Gastrocnemius medialis (tissue), 4 donors: ENCODE measurements around the gene HDGF. TPM values are rescaled to one million over a fixed set of nuclear protein-coding genes. Genes with fewer than 3 reads are reported as not detected.

Source experiments
- ATAC-seq, 2 donors: fragments of 150-250 bp; one replicate each; pipeline ENCODE4 v1.9.1; 2016
- DNase-seq, 2 donors: peaks; one replicate each; pipeline ENCODE4 v3.0.0-alpha.2; 2019
- H3K27ac ChIP-seq, 4 donors: fragments of 200-600 bp; sonication (generic); 1 replicate in 1 of 4; 2 replicates in 3 of 4; pipeline ENCODE4 v1.5.1; 2016 to 2018; ENCODE audit warnings: mild to moderate bottlenecking in 2 of 4, moderate library complexity in 1 of 4
- H3K27me3 ChIP-seq, 3 donors: fragments of 200-600 bp; sonication (generic) in 2 of 3; 1 replicate in 1 of 3; 2 replicates in 2 of 3; pipeline versions ENCODE4 v1.5.1 to v1.6.0; 2016 to 2019; ENCODE audit warnings: mild to moderate bottlenecking in 1 of 3, moderate library complexity in 1 of 3
- H3K36me3 ChIP-seq, 2 donors: fragments of 200-600 bp; sonication (generic) in 1 of 2; one replicate each; pipeline ENCODE4 v1.5.1; 2017 to 2018
- H3K4me1 ChIP-seq, 2 donors: fragments of 200-600 bp; sonication (generic) in 1 of 2; one replicate each; pipeline ENCODE4 v1.5.1; 2016 to 2017; ENCODE audit warnings: mild to moderate bottlenecking in 2 of 2
- H3K4me3 ChIP-seq, 4 donors: fragments of 200-600 bp; sonication (generic) in 3 of 4; 1 replicate in 1 of 4; 2 replicates in 3 of 4; pipeline ENCODE4 v1.5.1; 2016 to 2019; ENCODE audit warnings: mild to moderate bottlenecking in 2 of 4
- H3K9me3 ChIP-seq, 3 donors: fragments of 200-600 bp; sonication (generic) in 2 of 3; 1 replicate in 1 of 3; 2 replicates in 2 of 3; pipeline ENCODE4 v1.5.1; 2016 to 2019
- CTCF ChIP-seq, 5 experiments: fragments of 450-650 bp in 3 of 5; fragments of 200-600 bp in 2 of 5; sonication (generic) in 2 of 5; IDR thresholded peaks in 4 of 5; conservative IDR thresholded peaks in 1 of 5; 1 replicate in 4 of 5; 2 replicates in 1 of 5; pipeline ENCODE4 v1.5.1; 2016 to 2019; ENCODE audit warnings: antibody characterized with exemption in 5 of 5, mild to moderate bottlenecking in 3 of 5, moderate library complexity in 3 of 5
- POLR2A ChIP-seq, 2 donors: fragments of 450-650 bp; IDR thresholded peaks; one replicate each; pipeline ENCODE4 v1.6.1; 2017; ENCODE audit warnings: antibody characterized with exemption in 2 of 2, mild to moderate bottlenecking in 2 of 2, moderate library complexity in 2 of 2
- in situ Hi-C, 4 donors: fragments of 200-750 bp; cut with MboI; loops; one replicate each; pipeline versions ENCODE4 v1.15.0 to v1.8.0; 2017; ENCODE audit warnings: low sequenced_read_pairs in 4 of 4
- intact Hi-C: fragments of 100-400 bp; cut with DNase I; formaldehyde crosslinking; loops from one replicate; pipeline ENCODE4 v1.15.1; 2023; ENCODE audit warnings: low total_unique reads
- total RNA-seq, 4 donors: library from RNA; depleted of rRNA; stranded (reverse); fragments of >200 nt; gene quantifications; one replicate each; pipeline versions ENCODE4 v1.1.0 to v1.2.3, GENCODE V29; 2016

HDGF gene
- total RNA-seq, 4 donors from 2014 or later = 154 to 281 (median 240) TPM

GRCh38 chr1:156742017-156742416, 9.5 kb downstream of the HDGF start:
- peak overlapping the region in 2 of 4 donors; percentile 78 to 94 for H3K4me3 ChIP-seq
- peak overlapping the region; percentile 87 to 99 (median 92) for H3K27ac ChIP-seq
- no peak for ATAC-seq
- H3K4me1 ChIP-seq = peaks cover 32 to 35% of the 10 kb centered on the region in 2 donors
- in situ Hi-C loops = loop anchor here in 1 of 4 donors (25.0 kb wide), 1 partner anchor 680 kb away; the partner anchor contains the start of genes LAMTOR2, RAB25 and UBQLN4
- no peaks in the 10 kb centered on the region for H3K27me3 ChIP-seq
- H3K36me3 ChIP-seq = peaks cover 0 to 40% of the 10 kb centered on the region in 2 donors
- DNase-seq = no peak
- no peaks in the 10 kb centered on the region for H3K9me3 ChIP-seq
- intact Hi-C loops = loop anchor here (5.0 to 10.0 kb wide), 3 partner anchors 80 to 617 kb away; partner anchors contain the start of genes CCT3 and TSACC
- TF ChIP-seq POLR2A (IDR thresholded peaks at IDR 0.05) (no peak), CTCF (IDR thresholded peaks at IDR 0.05 in 4 of 5, conservative IDR thresholded peaks at IDR 0.05 in 1 of 5) (no peak)

- in situ Hi-C loops (loop anchor here in 1 of 4 donors (25.0 kb wide), 1 partner anchor 679 kb away; the partner anchor contains the start of genes LAMTOR2, RAB25 and UBQLN4), intact Hi-C loops (loop anchor here (1.0 to 10.0 kb wide), 5 partner anchors 13 to 617 kb away; partner anchors contain the start of genes CCT3, ISG20L2, METTL25B and PRCC)
- Histone ChIP-seq H3K4me1 (peaks cover 32 to 35% of the 10 kb centered on the region in 2 donors), H3K27ac (peak overlapping the region; percentile 87 to 99 (median 92)), H3K9me3 (no peaks in the 10 kb centered on the region), H3K36me3 (peaks cover 0 to 45% of the 10 kb centered on the region in 2 donors), H3K4me3 (peak overlapping the region; percentile 53 to 94 (median 76)), H3K27me3 (no peaks in the 10 kb centered on the region)
- TF ChIP-seq POLR2A (IDR thresholded peaks at IDR 0.05) (no peak), CTCF (IDR thresholded peaks at IDR 0.05 in 4 of 5, conservative IDR thresholded peaks at IDR 0.05 in 1 of 5) (no peak)
- DNase-seq = no peak
- no peak for ATAC-seq
These were observed 9.9 kb downstream of the HDGF start for GRCh38 chr1:156741481-156741983.

- H3K27ac ChIP-seq = peak within 1 kb of the TSS; percentile 87 to 99 (median 92)
- TF ChIP-seq CTCF (IDR thresholded peaks at IDR 0.05 in 4 of 5, conservative IDR thresholded peaks at IDR 0.05 in 1 of 5) = peak in 1 of 5 experiments; percentile 8
- peak; percentile 14 to 36 for TF ChIP-seq POLR2A (IDR thresholded peaks at IDR 0.05)
- intact Hi-C loops = loop anchor here (1.0 to 10.0 kb wide), 5 partner anchors 13 to 616 kb away; partner anchors contain the start of genes CCT3, ISG20L2, METTL25B and PRCC
These were observed 10.6 kb downstream of the HDGF start, which contains the start of gene MRPL24 for GRCh38 chr1:156740741-156741480. MRPL24 (minus strand) TSS chr1:156741088; CDS start chr1:156738704, 2,384 bp downstream.

GRCh38 chr1:156740237-156740740, 11.2 kb downstream of the HDGF start:
- in situ Hi-C loops (loop anchor here in 1 of 4 donors (25.0 kb wide), 1 partner anchor 678 kb away; the partner anchor contains the start of genes LAMTOR2, RAB25 and UBQLN4), intact Hi-C loops (loop anchor here (5.0 to 10.0 kb wide), 3 partner anchors 78 to 615 kb away; partner anchors contain the start of genes CCT3 and TSACC)

More at GRCh38 chr1:156740741-156741480, 10.6 kb downstream of the HDGF start, which contains the start of gene MRPL24:
- Histone ChIP-seq H3K4me3 (peak within 1 kb of the TSS; percentile 73 to 94 (median 76)), H3K27me3 (no peaks in the 10 kb centered on the region), H3K4me1 (peaks cover 27 to 29% of the 10 kb centered on the region in 2 donors), H3K9me3 (no peaks in the 10 kb centered on the region), H3K36me3 (peaks cover 0 to 51% of the 10 kb centered on the region in 2 donors)
- in situ Hi-C loops = loop anchor here in 1 of 4 donors (25.0 kb wide), 1 partner anchor 679 kb away; the partner anchor contains the start of genes LAMTOR2, RAB25 and UBQLN4
- DNase-seq = peak; percentile 99
- peak; percentile 97 to 98 for ATAC-seq

More at GRCh38 chr1:156740237-156740740, 11.2 kb downstream of the HDGF start:
- no peaks in the 10 kb centered on the region for H3K27me3 ChIP-seq
- DNase-seq (no peak), ATAC-seq (peak; percentile 5 to 6)
- H3K4me1 ChIP-seq = peaks cover 20 to 23% of the 10 kb centered on the region in 2 donors
- peaks cover 0 to 55% of the 10 kb centered on the region in 2 donors for H3K36me3 ChIP-seq
- H3K27ac ChIP-seq = peak overlapping the region; percentile 84 to 99 (median 91)
- peak overlapping the region; percentile 73 to 94 (median 76) for H3K4me3 ChIP-seq
- no peaks in the 10 kb centered on the region for H3K9me3 ChIP-seq
- TF ChIP-seq POLR2A (IDR thresholded peaks at IDR 0.05) (no peak), CTCF (IDR thresholded peaks at IDR 0.05 in 4 of 5, conservative IDR thresholded peaks at IDR 0.05 in 1 of 5) (no peak)
